A549 (cell line): ENCODE data around the gene WWC1. TPM values are rescaled to one million over a fixed set of nuclear protein-coding genes. Genes with fewer than 3 reads are reported as not detected.

Source experiments
- ATAC-seq, 2 experiments: fragments of 200-7000 bp in 1 of 2; fragments of >200 bp in 1 of 2; cut with Nextera tagmentation in 1 of 2; cut with Tn5 transposase in 1 of 2; 3 replicates each; pipeline versions ENCODE4 v1.8.0 to v1.9.1; 2018 to 2020; ENCODE audit warnings: mild to moderate bottlenecking in 1 of 2, moderate library complexity in 1 of 2
- CTCF ChIA-PET: fragments of 300-600 bp; sonication (Branson Sonifier 250); formaldehyde crosslinking; extraction: SDS; loops from one replicate; lab custom pipeline; 2021; ENCODE audit warnings: antibody characterized with exemption, inconsistent platforms; lab: Yijun Ruan, JAX
- POLR2A ChIA-PET: fragments of 350-600 bp; formaldehyde crosslinking; extraction: SDS; loops from one replicate; lab custom pipeline; 2021; ENCODE audit warnings: antibody characterized with exemption, inconsistent platforms; lab: Yijun Ruan, JAX
- DNase-seq, 2 experiments: peaks; one replicate each; pipeline versions ENCODE4 v3.0.0 to v3.0.0-alpha.2; 2011 to 2016; ENCODE audit warnings: low read depth in 1 of 2, low spot score in 1 of 2
- FAIRE-seq: peaks from 2 replicates; lab custom pipeline; 2011; peaks lifted over from hg19 to GRCh38; lab: Jason Lieb, UNC
- H3K27ac ChIP-seq, 2 experiments: fragments of >200 bp; sonication (Bioruptor Twin); formaldehyde crosslinking; 3 replicates each; pipeline ENCODE4 v1.5.1; 2016 to 2017
- H3K4me1 ChIP-seq: fragments of >200 bp; sonication (Bioruptor Twin); formaldehyde crosslinking; 3 replicates; pipeline ENCODE4 v1.6.1; 2016
- H3K4me2 ChIP-seq: fragments of >200 bp; sonication (Bioruptor Twin); formaldehyde crosslinking; 3 replicates; pipeline ENCODE4 v1.6.1; 2016
- H3K4me3 ChIP-seq: fragments of >200 bp; sonication (Bioruptor Twin); formaldehyde crosslinking; 3 replicates; pipeline ENCODE4 v1.5.1; 2016
- H3K9me3 ChIP-seq: fragments of >200 bp; sonication (Bioruptor Twin); formaldehyde crosslinking; 3 replicates; pipeline ENCODE4 v1.6.1; 2016
- E2F6 ChIP-seq: IDR thresholded peaks from 2 replicates; pipeline ENCODE4 v1.6.1; 2012; ENCODE audit warnings: low read depth, borderline replicate concordance
- EHF ChIP-seq: fragments of 250-450 bp; sonication (Bioruptor Pico); IDR thresholded peaks from 2 replicates; pipeline ENCODE4 v1.5.0; 2020; ENCODE audit warnings: mild to moderate bottlenecking
- ELK1 ChIP-seq: fragments of 150-350 bp; IDR thresholded peaks from 2 replicates; pipeline ENCODE4 v1.6.1; 2014; ENCODE audit warnings: low read depth, mild to moderate bottlenecking, low read length
- FOXS1 ChIP-seq: fragments of 250-450 bp; sonication (Bioruptor Pico); IDR thresholded peaks from 2 replicates; pipeline ENCODE4 v1.5.0; 2020; ENCODE audit warnings: mild to moderate bottlenecking, moderate library complexity
- KDM1A ChIP-seq: fragments of 200-600 bp; sonication (generic); IDR thresholded peaks from 2 replicates; pipeline ENCODE4 v1.6.1; 2016; ENCODE audit warnings: low read depth, mild to moderate bottlenecking
- KDM5A ChIP-seq: fragments of 200-600 bp; sonication (generic); IDR thresholded peaks from 2 replicates; pipeline ENCODE4 v1.6.1; 2016; ENCODE audit warnings: antibody characterized with exemption, mild to moderate bottlenecking
- NPAS2 ChIP-seq: fragments of 250-450 bp; sonication (Bioruptor Pico); IDR thresholded peaks from 2 replicates; pipeline ENCODE4 v1.8.0; 2022; ENCODE audit warnings: mild to moderate bottlenecking, moderate library complexity, borderline replicate concordance
- PBX3 ChIP-seq: IDR thresholded peaks from 2 replicates; pipeline ENCODE4 v1.6.1; 2012
- PHF8 ChIP-seq: fragments of 200-600 bp; sonication (generic); IDR thresholded peaks from 2 replicates; pipeline ENCODE4 v1.6.1; 2016; ENCODE audit warnings: low read depth, mild to moderate bottlenecking, antibody characterized with exemption, moderate library complexity, borderline replicate concordance
- RCOR1 ChIP-seq: fragments of 150-350 bp; IDR thresholded peaks from 2 replicates; pipeline ENCODE4 v1.6.1; 2014; ENCODE audit warnings: antibody characterized with exemption, low read length, low read depth
- RFX5 ChIP-seq: fragments of 450-650 bp; IDR thresholded peaks from 2 replicates; pipeline ENCODE4 v1.7.1; 2014; ENCODE audit warnings: antibody characterized with exemption, mild to moderate bottlenecking, moderate library complexity
- TFCP2L1 ChIP-seq: fragments of 250-450 bp; sonication (Bioruptor Pico); IDR thresholded peaks from 2 replicates; pipeline ENCODE4 v1.5.0; 2021; ENCODE audit warnings: mild to moderate bottlenecking
- TP53 ChIP-seq: fragments of 250-450 bp; sonication (Bioruptor Pico); IDR thresholded peaks from 2 replicates; pipeline ENCODE4 v1.5.0; 2021; ENCODE audit warnings: mild to moderate bottlenecking, moderate library complexity
- ZNF302 ChIP-seq: fragments of 250-450 bp; sonication (Bioruptor Pico); IDR thresholded peaks from 2 replicates; pipeline ENCODE4 v1.9.0; 2021; ENCODE audit warnings: inconsistent platforms, mild to moderate bottlenecking, moderate library complexity
- WGBS: methylation state at CpG from one replicate; pipeline ENCODE4 v1.1.6; 2017; ENCODE audit errors: missing lambda C conversion rate; 5-methylcytosine and 5-hydroxymethylcytosine counted together
- polyA plus RNA-seq, 4 experiments: library from polyadenylated mRNA; depleted of rRNA in 3 of 4; stranded (reverse); fragments of >200 nt; fragmentation: RNase III in 1 of 4; extraction: RNeasy Plus Mini Kit Qiagen cat#74134 plus additional on column Dnase treatment in 1 of 4; gene quantifications; 2 replicates in 3 of 4; 3 replicates in 1 of 4; pipeline ENCODE4 v1.2.3, GENCODE V29; 2011 to 2017

WWC1 gene
- polyA plus RNA-seq, 2 of the 4 experiments (the other 2 are of a cell fraction): 88.5 to 98.1 TPM

GRCh38 chr5:168390491-168390890 lies 99.0 kb downstream of the WWC1 start:
- ATAC-seq (no peak), FAIRE-seq (no peak), DNase-seq (peak in 1 of 2 experiments; percentile 18)
- TF ChIP-seq E2F6 (no peak), TP53 (CRISPR knock-in tag) (no peak), ZNF302 (no peak), NPAS2 (no peak), PBX3 (no peak), RCOR1 (no peak), ELK1 (no peak), KDM5A (no peak)
- Histone ChIP-seq H3K9me3 (no peaks in the 10 kb centered on the region), H3K4me3 (no peak overlapping the region), H3K27ac (0 out of 6 replicates have a peak overlapping the region, but pooled peaks of 1 of the 2 experiments have one; percentile 24), H3K4me1 (peaks cover 16% of the 10 kb centered on the region; the same call in 2 of the 3 replicates), H3K4me2 (no peak overlapping the region)
- ChIA-PET CTCF (interaction anchor here (0.9 to 1.2 kb wide), 3 partner anchors 95 to 121 kb away, joined by 3 to 9 read pairs (median 5); no protein-coding TSS in a partner anchor), POLR2A (no interaction called here)
- WGBS: 78% methylated on average over 4 of the region's 4 CpGs

GRCh38 chr5:168393773-168394172 lies 102.3 kb downstream of the WWC1 start:
- Histone ChIP-seq H3K4me2 (no peak overlapping the region), H3K27ac (0 out of 6 replicates have a peak overlapping the region, but pooled peaks of 1 of the 2 experiments have one; percentile 0)
- WGBS: 63% methylated on average over 3 of the region's 3 CpGs
- no peak for ATAC-seq
- CTCF ChIA-PET: interaction anchor here (2.6 kb wide), 1 partner anchor 125 kb away, joined by 6 read pairs; no protein-coding TSS in a partner anchor
- DNase-seq: no peak
- FAIRE-seq: no peak
- no peak for TF ChIP-seq EHF
- TF ChIP-seq RFX5: no peak
- TF ChIP-seq, all 56 proteins: peak for 0
- Histone ChIP-seq H3K9me3 (no peaks in the 10 kb centered on the region), H3K4me1 (peaks cover 16% of the 10 kb centered on the region; the same call in 2 of the 3 replicates), H3K4me3 (no peak overlapping the region)
- POLR2A ChIA-PET: no interaction called here

GRCh38 chr5:168400429-168401220 lies 109.2 kb downstream of the WWC1 start:
- no peak overlapping the region; a peak in 1 of 6 replicates for H3K27ac ChIP-seq

GRCh38 chr5:168401226-168401625 lies 109.8 kb downstream of the WWC1 start:
- no peak for FAIRE-seq
- no peak overlapping the region for H3K4me2 ChIP-seq
- POLR2A ChIA-PET: no interaction called here

More at GRCh38 chr5:168400429-168401220, 109.2 kb downstream of the WWC1 start:
- WGBS: 94% methylated on average over 4 of the region's 4 CpGs
- FAIRE-seq: no peak
- Histone ChIP-seq H3K4me3 (no peak overlapping the region), H3K4me1 (no peaks in the 10 kb centered on the region), H3K9me3 (no peaks in the 10 kb centered on the region), H3K4me2 (no peak overlapping the region)
- DNase-seq: no peak
- no peak for ATAC-seq
- CTCF ChIA-PET: interaction anchor here (1.2 to 4.0 kb wide), 2 partner anchors 19 to 131 kb away, joined by 3 to 15 read pairs; no protein-coding TSS in a partner anchor
- TF ChIP-seq TFCP2L1 (CRISPR knock-in tag) (no peak), KDM1A (0 out of 2 replicates have a peak, but pooled peaks have one; percentile 20)
- TF ChIP-seq, all 56 proteins: peak for 1
- POLR2A ChIA-PET: no interaction called here

More at GRCh38 chr5:168401226-168401625, 109.8 kb downstream of the WWC1 start:
- peak in 1 of 2 experiments; percentile 5; a peak in 1 of 6 replicates for ATAC-seq
- Histone ChIP-seq H3K4me1 (no peaks in the 10 kb centered on the region), H3K9me3 (no peaks in the 10 kb centered on the region), H3K4me3 (no peak overlapping the region), H3K27ac (no peak overlapping the region)
- DNase-seq: no peak
- WGBS: 85% methylated on average over 5 of the region's 5 CpGs
- CTCF ChIA-PET: interaction anchor here (1.2 kb wide), 1 partner anchor 19 kb away, joined by 3 read pairs; no protein-coding TSS in a partner anchor
- TF ChIP-seq FOXS1 (no peak), PHF8 (no peak)
